CD8-positive, alpha-beta memory T cell (primary cell): ENCODE measurements around the gene TMEM63B. TPM values are rescaled to one million over a fixed set of nuclear protein-coding genes. Genes with fewer than 3 reads are reported as not detected.

ENCODE experiments used
- CTCF ChIA-PET: fragments of 350-600 bp; sonication (Branson Sonifier 250); formaldehyde crosslinking; loops from one replicate; lab custom pipeline; 2021; ENCODE audit warnings: antibody characterized with exemption; lab: Charles Lee
- POLR2A ChIA-PET: fragments of 350-600 bp; sonication (Branson Sonifier 250); formaldehyde crosslinking; loops from one replicate; lab custom pipeline; 2021; ENCODE audit warnings: antibody characterized with exemption; lab: Charles Lee
- DNase-seq, 5 donors: peaks; one replicate each; pipeline versions ENCODE4 v3.0.0 to v3.0.0-alpha.2; 2020 to 2022; ENCODE audit warnings: mixed read lengths in 1 of 5
- H3K27ac ChIP-seq: one replicate; pipeline ENCODE4 v1.7.0; 2013; ENCODE audit warnings: low read depth, mild to moderate bottlenecking, low read length, moderate library complexity
- H3K27me3 ChIP-seq: 2 replicates; pipeline ENCODE4 v1.7.0; 2013; ENCODE audit warnings: low read length, mild to moderate bottlenecking; ENCODE audit not compliant: insufficient read depth, poor library complexity, severe bottlenecking
- H3K36me3 ChIP-seq: 2 replicates; pipeline ENCODE4 v1.7.0; 2013; ENCODE audit warnings: mild to moderate bottlenecking, low read length, moderate library complexity; ENCODE audit not compliant: insufficient read depth
- H3K4me1 ChIP-seq: 2 replicates; pipeline ENCODE4 v1.7.0; 2013; ENCODE audit warnings: mild to moderate bottlenecking, low read length, moderate library complexity; ENCODE audit not compliant: insufficient read depth
- H3K4me3 ChIP-seq: 2 replicates; pipeline ENCODE4 v1.7.0; 2013; ENCODE audit warnings: mild to moderate bottlenecking, low read length
- H3K9me3 ChIP-seq: 2 replicates; pipeline ENCODE4 v1.7.0; 2013; ENCODE audit warnings: mild to moderate bottlenecking, low read length
- H3K27ac Mint-ChIP-seq, 8 donors: one replicate each; pipeline ENCODE4 v1.8.0; 2020 to 2021; ENCODE audit warnings: mixed read lengths in 8 of 8, mild to moderate bottlenecking in 6 of 8, inconsistent platforms in 3 of 8, moderate library complexity in 3 of 8
- H3K27me3 Mint-ChIP-seq, 2 donors: one replicate each; pipeline ENCODE4 v1.8.0; 2020 to 2021; ENCODE audit warnings: mixed read lengths in 2 of 2, mild to moderate bottlenecking in 1 of 2, moderate library complexity in 1 of 2
- H3K36me3 Mint-ChIP-seq, 3 donors: one replicate each; pipeline ENCODE4 v1.8.0; 2020 to 2021; ENCODE audit warnings: mixed read lengths in 3 of 3, inconsistent platforms in 1 of 3, mild to moderate bottlenecking in 1 of 3
- H3K4me1 Mint-ChIP-seq, 3 donors: one replicate each; pipeline ENCODE4 v1.8.0; 2020 to 2021; ENCODE audit warnings: mixed read lengths in 3 of 3, inconsistent platforms in 1 of 3, mild to moderate bottlenecking in 1 of 3
- H3K4me3 Mint-ChIP-seq, 7 donors: one replicate each; pipeline ENCODE4 v1.8.0; 2020 to 2021; ENCODE audit warnings: mixed read lengths in 7 of 7, mild to moderate bottlenecking in 6 of 7, moderate library complexity in 4 of 7, inconsistent platforms in 2 of 7
- H3K9me3 Mint-ChIP-seq, 5 donors: one replicate each; pipeline ENCODE4 v1.8.0; 2020 to 2022; ENCODE audit warnings: mixed read lengths in 5 of 5, mild to moderate bottlenecking in 3 of 5, moderate library complexity in 2 of 5, inconsistent platforms in 1 of 5
- polyA plus RNA-seq: library from polyadenylated mRNA; unstranded; fragments of 300-500 nt; fragmentation: Illumina TruSeq; gene quantifications from one replicate; pipeline ENCODE4 v1.2.3, GENCODE V29; 2021
- total RNA-seq, 2 experiments: library from RNA; stranded (reverse); gene quantifications; one replicate each; pipeline ENCODE4 v1.2.3, GENCODE V29; 2021

Gene TMEM63B
- 10 to 100 TPM; 18.4 to 20.3 TPM for total RNA-seq
- 1.9 TPM for polyA plus RNA-seq

- Mint-ChIP-seq H3K36me3 (peaks cover 0 to 7% (median 2%) of the 10 kb centered on the region in 3 donors), H3K27ac (peak within 1 kb of the TSS; percentile 84 to 100 (median 96)), H3K9me3 (no peaks in the 10 kb centered on the region), H3K4me1 (peaks cover 54 to 72% (median 54%) of the 10 kb centered on the region in 3 donors), H3K4me3 (peak within 1 kb of the TSS; percentile 88 to 96 (median 91)), H3K27me3 (peaks cover 0 to 2% of the 10 kb centered on the region in 2 donors)
- no peaks in the 10 kb centered on the region for H3K9me3 ChIP-seq
- peak within 1 kb of the TSS; percentile 78 for H3K27ac ChIP-seq
- H3K36me3 ChIP-seq, result no peaks in the 10 kb centered on the region
- POLR2A ChIA-PET, result no interaction called here
- CTCF ChIA-PET, result no interaction called here
- peak; percentile 88 to 93 (median 89) for DNase-seq
- H3K4me3 ChIP-seq, result peak within 1 kb of the TSS; percentile 61
- peaks cover 54% of the 10 kb centered on the region for H3K4me1 ChIP-seq
- H3K27me3 ChIP-seq, result no peaks in the 10 kb centered on the region
Observed at GRCh38 chr6:44127186-44128019, at the start of gene TMEM63B, which contains the start of gene MRPL14. Gene TMEM63B (plus strand): TSS chr6:44127554. CDS start chr6:44134585, 7,031 bp downstream. Gene MRPL14 (minus strand): TSS chr6:44127452. CDS start chr6:44116611, 10,841 bp downstream.

GRCh38 chr6:44078219-44078826 lies 49.0 kb upstream of the TMEM63B start:
- no peaks in the 10 kb centered on the region for H3K36me3 Mint-ChIP-seq
- no peaks in the 10 kb centered on the region for H3K9me3 Mint-ChIP-seq
- peak overlapping the region; percentile 75 for H3K27ac ChIP-seq
- no peak for DNase-seq
- peaks cover 11 to 14% (median 13%) of the 10 kb centered on the region in 3 donors for H3K4me1 Mint-ChIP-seq
- no peak overlapping the region for H3K4me3 ChIP-seq
- no peak overlapping the region for H3K4me3 Mint-ChIP-seq
- H3K36me3 ChIP-seq, result no peaks in the 10 kb centered on the region
- POLR2A ChIA-PET, result interaction anchor here (1.2 kb wide), 1 partner anchor 354 kb away, joined by 3 read pairs; no protein-coding TSS in a partner anchor
- CTCF ChIA-PET, result interaction anchor here (0.6 to 7.1 kb wide), 21 partner anchors 10 to 440 kb away, joined by 3 to 72 read pairs (median 4); partner anchors contain the start of gene VEGFA
- peaks cover 13% of the 10 kb centered on the region for H3K4me1 ChIP-seq
- H3K27ac Mint-ChIP-seq, result no peak overlapping the region
- no peaks in the 10 kb centered on the region for H3K27me3 ChIP-seq
- H3K9me3 ChIP-seq, result no peaks in the 10 kb centered on the region
- peaks cover 7 to 15% of the 10 kb centered on the region in 2 donors for H3K27me3 Mint-ChIP-seq

- Histone ChIP-seq H3K27ac (peak overlapping the region; percentile 75), H3K36me3 (no peaks in the 10 kb centered on the region), H3K4me3 (no peak overlapping the region), H3K9me3 (no peaks in the 10 kb centered on the region), H3K4me1 (peaks cover 8% of the 10 kb centered on the region), H3K27me3 (no peaks in the 10 kb centered on the region)
- Mint-ChIP-seq H3K4me1 (peaks cover 6 to 8% (median 8%) of the 10 kb centered on the region in 3 donors), H3K9me3 (no peaks in the 10 kb centered on the region), H3K27me3 (peaks cover 3 to 15% of the 10 kb centered on the region in 2 donors), H3K36me3 (no peaks in the 10 kb centered on the region), H3K27ac (peak overlapping the region in 1 of 8 donors; percentile 48), H3K4me3 (no peak overlapping the region)
- CTCF ChIA-PET, result interaction anchor here (0.6 to 7.1 kb wide), 22 partner anchors 10 to 470 kb away, joined by 3 to 72 read pairs (median 4); partner anchors contain the start of gene VEGFA
- POLR2A ChIA-PET, result interaction anchor here (1.2 kb wide), 1 partner anchor 355 kb away, joined by 3 read pairs; no protein-coding TSS in a partner anchor
- DNase-seq, result peak; percentile 44 to 72 (median 61)
Observed at GRCh38 chr6:44078827-44079671, 48.3 kb upstream of the TMEM63B start.

GRCh38 chr6:44079672-44080071 lies 47.7 kb upstream of the TMEM63B start:
- H3K27me3 Mint-ChIP-seq, result peaks cover 3 to 12% of the 10 kb centered on the region in 2 donors
- H3K4me3 Mint-ChIP-seq, result no peak overlapping the region
- Histone ChIP-seq H3K4me1 (peaks cover 1% of the 10 kb centered on the region), H3K27me3 (no peaks in the 10 kb centered on the region), H3K27ac (no peak overlapping the region), H3K4me3 (no peak overlapping the region), H3K9me3 (no peaks in the 10 kb centered on the region), H3K36me3 (no peaks in the 10 kb centered on the region)
- DNase-seq, result no peak
- POLR2A ChIA-PET, result interaction anchor here (1.1 kb wide), 1 partner anchor 355 kb away, joined by 3 read pairs; no protein-coding TSS in a partner anchor
- H3K4me1 Mint-ChIP-seq, result peaks cover under 1 to 2% (median 1%) of the 10 kb centered on the region in 3 donors
- CTCF ChIA-PET, result interaction anchor here (0.9 to 7.1 kb wide), 14 partner anchors 9 to 471 kb away, joined by 3 to 72 read pairs (median 4); partner anchors contain the start of gene VEGFA
- no peaks in the 10 kb centered on the region for H3K36me3 Mint-ChIP-seq
- peak overlapping the region in 1 of 8 donors; percentile 48 for H3K27ac Mint-ChIP-seq
- no peaks in the 10 kb centered on the region for H3K9me3 Mint-ChIP-seq

- ChIA-PET CTCF (interaction anchor here (1.1 to 7.1 kb wide), 6 partner anchors 308 to 413 kb away, joined by 3 to 72 read pairs (median 7); partner anchors contain the start of gene VEGFA), POLR2A (interaction anchor here (1.1 kb wide), 1 partner anchor 356 kb away, joined by 3 read pairs; no protein-coding TSS in a partner anchor)
- H3K27ac ChIP-seq, result no peak overlapping the region
- Mint-ChIP-seq H3K27ac (no peak overlapping the region), H3K9me3 (no peaks in the 10 kb centered on the region), H3K36me3 (no peaks in the 10 kb centered on the region), H3K4me3 (no peak overlapping the region), H3K27me3 (peaks cover 3 to 11% of the 10 kb centered on the region in 2 donors), H3K4me1 (no peaks in the 10 kb centered on the region)
- H3K27me3 ChIP-seq, result no peaks in the 10 kb centered on the region
- H3K4me3 ChIP-seq, result no peak overlapping the region
- H3K9me3 ChIP-seq, result no peaks in the 10 kb centered on the region
- no peak for DNase-seq
- no peaks in the 10 kb centered on the region for H3K4me1 ChIP-seq
- no peaks in the 10 kb centered on the region for H3K36me3 ChIP-seq
Observed at GRCh38 chr6:44080561-44081521, 46.5 kb upstream of the TMEM63B start.

GRCh38 chr6:44081753-44082152 lies 45.6 kb upstream of the TMEM63B start:
- CTCF ChIA-PET, result interaction anchor here (2.2 to 7.1 kb wide), 3 partner anchors 313 to 414 kb away, joined by 11 to 72 read pairs (median 32); partner anchors contain the start of gene VEGFA
- Mint-ChIP-seq H3K4me3 (no peak overlapping the region), H3K27ac (no peak overlapping the region), H3K9me3 (no peaks in the 10 kb centered on the region), H3K36me3 (no peaks in the 10 kb centered on the region), H3K4me1 (no peaks in the 10 kb centered on the region), H3K27me3 (peaks cover 3 to 11% of the 10 kb centered on the region in 2 donors)
- H3K27ac ChIP-seq, result no peak overlapping the region
- no peaks in the 10 kb centered on the region for H3K9me3 ChIP-seq
- POLR2A ChIA-PET, result no interaction called here
- H3K36me3 ChIP-seq, result no peaks in the 10 kb centered on the region
- H3K4me1 ChIP-seq, result no peaks in the 10 kb centered on the region
- H3K4me3 ChIP-seq, result no peak overlapping the region
- H3K27me3 ChIP-seq, result no peaks in the 10 kb centered on the region
- DNase-seq, result no peak
